H9 (cell line): ENCODE data around the gene CLEC2D. TPM values are rescaled to one million over a fixed set of nuclear protein-coding genes. Genes with fewer than 3 reads are reported as not detected.

Experiments used
- DNase-seq: peaks from one replicate; pipeline ENCODE4 v3.0.0-alpha.2; 2017
- H2AFZ ChIP-seq: one replicate; pipeline ENCODE4 v1.6.1; 2013; ENCODE audit warnings: mild to moderate bottlenecking, low read length, control low read depth, moderate library complexity
- H2AK5ac ChIP-seq: 2 replicates; pipeline ENCODE4 v1.6.1; 2013; ENCODE audit warnings: low read length, control low read depth, mixed read lengths; ENCODE audit not compliant: insufficient read length
- H2BK120ac ChIP-seq: one replicate; pipeline ENCODE4 v1.6.1; 2013; ENCODE audit warnings: low read depth, mild to moderate bottlenecking, low read length, control low read depth, inconsistent platforms; ENCODE audit not compliant: poor library complexity, severe bottlenecking
- H2BK12ac ChIP-seq: 2 replicates; pipeline ENCODE4 v1.6.1; 2013; ENCODE audit warnings: low read length, control low read depth, mixed read lengths, low read depth; ENCODE audit not compliant: insufficient read length
- H2BK15ac ChIP-seq: 2 replicates; pipeline ENCODE4 v1.6.1; 2013; ENCODE audit warnings: low read depth, low read length, control low read depth
- H2BK20ac ChIP-seq: one replicate; pipeline ENCODE4 v1.6.1; 2013; ENCODE audit warnings: low read depth, mild to moderate bottlenecking, low read length, control low read depth, inconsistent platforms; ENCODE audit not compliant: poor library complexity, severe bottlenecking
- H2BK5ac ChIP-seq: 2 replicates; pipeline ENCODE4 v1.6.1; 2013; ENCODE audit warnings: low read length, control low read depth, mixed read lengths; ENCODE audit not compliant: insufficient read length
- H3K14ac ChIP-seq: 2 replicates; pipeline ENCODE4 v1.6.1; 2013; ENCODE audit warnings: low read length, control low read depth; ENCODE audit not compliant: insufficient read depth
- H3K18ac ChIP-seq: 2 replicates; pipeline ENCODE4 v1.6.1; 2013; ENCODE audit warnings: low read depth, mild to moderate bottlenecking, mixed read lengths, low read length, control low read depth; ENCODE audit not compliant: insufficient read length
- H3K23ac ChIP-seq: 2 replicates; pipeline ENCODE4 v1.6.1; 2013; ENCODE audit warnings: low read length, control low read depth, mixed read lengths, low read depth; ENCODE audit not compliant: insufficient read length
- H3K23me2 ChIP-seq: 2 replicates; pipeline ENCODE4 v1.6.1; 2013; ENCODE audit warnings: low read depth, mild to moderate bottlenecking, mixed read lengths, low read length, control low read depth; ENCODE audit not compliant: insufficient read length, poor library complexity, severe bottlenecking
- H3K27ac ChIP-seq: 2 replicates; pipeline ENCODE4 v1.5.1; 2013; ENCODE audit warnings: low read length, control low read depth, mixed read lengths, low read depth; ENCODE audit not compliant: insufficient read length
- H3K27me3 ChIP-seq: 2 replicates; pipeline ENCODE4 v1.6.1; 2013; ENCODE audit warnings: low read length, control low read depth, inconsistent platforms; ENCODE audit not compliant: insufficient read depth
- H3K4ac ChIP-seq: 2 replicates; pipeline ENCODE4 v1.6.1; 2013; ENCODE audit warnings: low read depth, mild to moderate bottlenecking, control low read depth, inconsistent platforms, low read length, moderate library complexity
- H3K4me1 ChIP-seq: 2 replicates; pipeline ENCODE4 v1.6.1; 2013; ENCODE audit warnings: low read length, control low read depth, inconsistent platforms; ENCODE audit not compliant: insufficient read depth
- H3K4me2 ChIP-seq: 2 replicates; pipeline ENCODE4 v1.6.1; 2013; ENCODE audit warnings: low read length, control low read depth, mixed read lengths; ENCODE audit not compliant: insufficient read length, insufficient read depth
- H3K56ac ChIP-seq: 2 replicates; pipeline ENCODE4 v1.6.1; 2013; ENCODE audit warnings: low read depth, mild to moderate bottlenecking, mixed read lengths, low read length, control low read depth; ENCODE audit not compliant: insufficient read length
- H3K79me1 ChIP-seq: 2 replicates; pipeline ENCODE4 v1.6.1; 2013; ENCODE audit warnings: low read depth, mild to moderate bottlenecking, moderate library complexity, low read length, control low read depth, inconsistent platforms; ENCODE audit not compliant: insufficient read depth, poor library complexity, severe bottlenecking
- H3K79me2 ChIP-seq: 2 replicates; pipeline ENCODE4 v1.6.1; 2013; ENCODE audit warnings: low read length, control low read depth, inconsistent platforms; ENCODE audit not compliant: insufficient read depth
- H3K9ac ChIP-seq: 2 replicates; pipeline ENCODE4 v1.6.1; 2013; ENCODE audit warnings: low read length, control low read depth, mixed read lengths; ENCODE audit not compliant: insufficient read length; ENCODE audit errors: extremely low read depth
- H3K9me3 ChIP-seq: one replicate; pipeline ENCODE4 v1.6.1; 2013; ENCODE audit warnings: low read depth, low read length, inconsistent platforms; ENCODE audit not compliant: control insufficient read depth
- H3T11ph ChIP-seq: one replicate; pipeline ENCODE4 v1.6.1; 2013; ENCODE audit warnings: mild to moderate bottlenecking, low read length, control low read depth, inconsistent platforms
- H4K20me1 ChIP-seq: one replicate; pipeline ENCODE4 v1.6.1; 2013; ENCODE audit not compliant: control insufficient read depth, insufficient read length, insufficient read depth
- H4K5ac ChIP-seq: 2 replicates; pipeline ENCODE4 v1.6.1; 2013; ENCODE audit warnings: low read depth, mild to moderate bottlenecking, mixed read lengths, low read length, control low read depth; ENCODE audit not compliant: insufficient read length
- H4K8ac ChIP-seq: replicated peaks from 2 replicates; pipeline ENCODE4 v1.6.1; 2013; ENCODE audit warnings: low read length, control low read depth, mixed read lengths, low read depth; ENCODE audit not compliant: insufficient read length
- H4K91ac ChIP-seq: 2 replicates; pipeline ENCODE4 v1.6.1; 2013; ENCODE audit warnings: low read depth, mild to moderate bottlenecking, moderate library complexity, mixed read lengths, low read length, control low read depth; ENCODE audit not compliant: insufficient read length
- H3K27ac Mint-ChIP-seq, 3 experiments: 2 replicates in 2 of 3; 3 replicates in 1 of 3; pipeline ENCODE4 v1.8.0; 2020 to 2021; ENCODE audit warnings: mixed read lengths in 3 of 3, mild to moderate bottlenecking in 1 of 3, moderate library complexity in 1 of 3
- H3K27me3 Mint-ChIP-seq: 2 replicates; pipeline ENCODE4 v1.8.0; 2021; ENCODE audit warnings: low read depth, mild to moderate bottlenecking, moderate library complexity, mixed read lengths
- H3K36me3 Mint-ChIP-seq, 3 experiments: 2 replicates in 2 of 3; 3 replicates in 1 of 3; pipeline ENCODE4 v1.8.0; 2020 to 2021; ENCODE audit warnings: low read depth in 3 of 3, mixed read lengths in 3 of 3; ENCODE audit not compliant: insufficient read depth in 1 of 3
- H3K4me1 Mint-ChIP-seq, 2 experiments: 2 replicates each; pipeline ENCODE4 v1.8.0; 2020; ENCODE audit warnings: mixed read lengths in 2 of 2
- H3K4me3 Mint-ChIP-seq, 2 experiments: 2 replicates in 1 of 2; 3 replicates in 1 of 2; pipeline ENCODE4 v1.8.0; 2020 to 2021; ENCODE audit warnings: mild to moderate bottlenecking in 2 of 2, mixed read lengths in 2 of 2, moderate library complexity in 1 of 2
- H3K9me3 Mint-ChIP-seq, 2 experiments: 2 replicates in 1 of 2; 3 replicates in 1 of 2; pipeline ENCODE4 v1.8.0; 2020; ENCODE audit warnings: mild to moderate bottlenecking in 2 of 2, mixed read lengths in 2 of 2, moderate library complexity in 1 of 2
- CTCF ChIP-seq: fragments of 200-600 bp; sonication (generic); conservative IDR thresholded peaks from 3 replicates; pipeline ENCODE4 v1.8.0; 2021; ENCODE audit warnings: antibody characterized with exemption, mild to moderate bottlenecking
- WGBS: extraction: QIAGEN DNeasy Blood & Tissue Kit; methylation state at CpG from one replicate; pipeline ENCODE4 v1.1.7; 2013; ENCODE audit warnings: missing lambda C conversion rate, low lambda C conversion rate, mixed read lengths; ENCODE audit not compliant: insufficient read length; ENCODE audit errors: extremely low coverage; 5-methylcytosine and 5-hydroxymethylcytosine counted together
- total RNA-seq: library from RNA; stranded (reverse); gene quantifications from 2 replicates; pipeline ENCODE4 v1.2.1, GENCODE V29; 2021

CLEC2D gene
- total RNA-seq, 1 experiment from 2014 or later = 2.1 TPM

GRCh38 chr12:9647825-9648700 lies 21.4 kb upstream of the CLEC2D start:
- peaks cover 6 to 9% (median 8%) of the 10 kb centered on the region in 3 experiments; a peak in 6 of 7 replicates for H3K36me3 Mint-ChIP-seq
- H2BK120ac ChIP-seq = no peak overlapping the region
- peaks cover 14% of the 10 kb centered on the region for H3K23me2 ChIP-seq
- H4K20me1 ChIP-seq = no peaks in the 10 kb centered on the region
- peak overlapping the region; percentile 23 for H3K27ac ChIP-seq
- TF ChIP-seq CTCF = no peak
- no peak overlapping the region for H3K23ac ChIP-seq
- H2BK20ac ChIP-seq = no peak overlapping the region
- H3K27me3 ChIP-seq = no peaks in the 10 kb centered on the region
- no peaks in the 10 kb centered on the region for H3K79me1 ChIP-seq
- peak; percentile 85 for DNase-seq
- H3K9me3 ChIP-seq = no peaks in the 10 kb centered on the region
- H3K4me2 ChIP-seq = peak overlapping the region; percentile 98
- H2BK5ac ChIP-seq = no peak overlapping the region
- H2AK5ac ChIP-seq = no peak overlapping the region
- no peak overlapping the region for H3K4ac ChIP-seq
- H3K56ac ChIP-seq = no peak overlapping the region
- H3K9me3 Mint-ChIP-seq = peaks cover 0 to 4% of the 10 kb centered on the region in 2 experiments; a peak in 1 of 5 replicates
- H3K4me1 Mint-ChIP-seq = peaks cover 36 to 37% of the 10 kb centered on the region in 2 experiments
- H3K14ac ChIP-seq = peak overlapping the region; percentile 37
- no peak overlapping the region for H3K18ac ChIP-seq
- no peak overlapping the region for H4K8ac ChIP-seq
- peak overlapping the region; percentile 80 to 96 (median 94); a peak in 6 of 7 replicates for H3K27ac Mint-ChIP-seq
- H3K27me3 Mint-ChIP-seq = no peaks in the 10 kb centered on the region; the same call in 1 of the 2 replicates
- H3K4me1 ChIP-seq = peaks cover 7% of the 10 kb centered on the region; the same call in 1 of the 2 replicates
- no peak overlapping the region for H3T11ph ChIP-seq
- H3K79me2 ChIP-seq = no peaks in the 10 kb centered on the region; the same call in 1 of the 2 replicates
- H4K91ac ChIP-seq = no peak overlapping the region
- peak overlapping the region; percentile 57 for H2AFZ ChIP-seq
- H2BK12ac ChIP-seq = no peak overlapping the region
- H2BK15ac ChIP-seq = no peak overlapping the region
- H4K5ac ChIP-seq = no peak overlapping the region
- peak overlapping the region; percentile 18 for H3K9ac ChIP-seq
- H3K4me3 Mint-ChIP-seq = peak overlapping the region; percentile 88 to 89
- no CpG with 5 or more reads among the region's 55 CpGs for WGBS
